Muscle layer of duodenum (tissue), 2 donors: ENCODE data around the gene CEP41.

Source experiments
- H3K27ac ChIP-seq: one replicate; pipeline ENCODE4 v1.7.0; 2013; ENCODE audit warnings: mild to moderate bottlenecking, low read length
- H3K27me3 ChIP-seq: one replicate; pipeline ENCODE4 v1.7.0; 2013; ENCODE audit warnings: low read depth, mild to moderate bottlenecking, control low read depth, low read length
- H3K36me3 ChIP-seq, 2 donors: one replicate each; pipeline ENCODE4 v1.7.0; 2013; ENCODE audit warnings: low read length in 2 of 2, control low read depth in 1 of 2, mild to moderate bottlenecking in 1 of 2; ENCODE audit not compliant: insufficient read depth in 2 of 2, control insufficient read depth in 1 of 2
- H3K4me1 ChIP-seq, 2 donors: one replicate each; pipeline ENCODE4 v1.7.0; 2013; ENCODE audit warnings: low read length in 2 of 2, mild to moderate bottlenecking in 2 of 2, control low read depth in 1 of 2, moderate library complexity in 1 of 2; ENCODE audit not compliant: insufficient read depth in 2 of 2, control insufficient read depth in 1 of 2
- H3K4me3 ChIP-seq, 2 donors: one replicate each; pipeline ENCODE4 v1.7.0; 2013; ENCODE audit warnings: low read length in 2 of 2, low read depth in 1 of 2, mild to moderate bottlenecking in 1 of 2
- H3K9me3 ChIP-seq, 2 donors: one replicate each; pipeline ENCODE4 v1.7.0; 2013; ENCODE audit warnings: low read length in 2 of 2, control low read depth in 1 of 2, mild to moderate bottlenecking in 1 of 2; ENCODE audit not compliant: control insufficient read depth in 1 of 2
- donor health status: healthy.

The CEP41 gene

DNA sequence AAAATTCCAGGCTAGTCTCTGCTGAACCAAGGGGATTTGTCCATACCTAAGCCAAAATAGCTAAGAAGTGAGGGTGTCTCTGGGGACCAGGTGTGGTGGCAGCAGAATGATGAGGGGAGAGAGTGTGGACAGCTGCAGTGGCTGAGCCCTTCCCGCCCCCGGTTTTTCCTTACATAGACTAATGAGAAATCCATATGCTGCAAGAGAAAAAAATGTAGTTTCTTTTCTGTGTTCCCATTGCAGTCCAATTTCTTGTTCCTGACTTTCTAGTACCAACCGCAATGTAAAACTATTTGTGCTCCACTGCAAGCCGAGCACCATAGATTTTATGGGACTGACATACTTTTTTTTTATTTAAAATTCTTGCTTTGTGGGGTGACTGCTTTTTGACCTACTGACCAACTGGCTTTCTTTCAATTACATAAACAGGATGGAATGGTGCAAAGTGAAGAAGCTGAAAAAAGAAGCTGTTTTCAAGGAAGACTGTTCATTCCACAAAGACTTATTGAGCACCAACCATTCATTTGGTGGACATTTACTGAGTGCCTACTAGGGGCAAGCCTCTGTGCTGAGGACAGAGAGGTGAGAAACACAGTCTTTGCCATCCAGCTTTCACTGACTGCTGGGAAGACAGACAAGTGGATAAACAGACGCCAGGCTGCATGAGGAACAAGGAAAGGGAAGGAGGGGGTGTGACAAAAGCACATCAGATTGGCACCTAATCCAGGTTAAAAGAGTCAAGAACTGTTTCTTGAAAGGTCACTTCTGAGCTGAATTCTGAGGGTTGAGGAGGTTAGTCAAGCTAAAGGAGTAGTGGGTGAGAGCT is 9.8 kb downstream of the CEP41 start:
- Histone ChIP-seq H3K4me1 (peaks cover 6 to 16% of the 10 kb centered on the region in 2 donors), H3K9me3 (no peaks in the 10 kb centered on the region), H3K27me3 (no peaks in the 10 kb centered on the region), H3K36me3 (no peaks in the 10 kb centered on the region), H3K27ac (peak overlapping the region; percentile 40), H3K4me3 (peak overlapping the region; percentile 43 to 54)

DNA sequence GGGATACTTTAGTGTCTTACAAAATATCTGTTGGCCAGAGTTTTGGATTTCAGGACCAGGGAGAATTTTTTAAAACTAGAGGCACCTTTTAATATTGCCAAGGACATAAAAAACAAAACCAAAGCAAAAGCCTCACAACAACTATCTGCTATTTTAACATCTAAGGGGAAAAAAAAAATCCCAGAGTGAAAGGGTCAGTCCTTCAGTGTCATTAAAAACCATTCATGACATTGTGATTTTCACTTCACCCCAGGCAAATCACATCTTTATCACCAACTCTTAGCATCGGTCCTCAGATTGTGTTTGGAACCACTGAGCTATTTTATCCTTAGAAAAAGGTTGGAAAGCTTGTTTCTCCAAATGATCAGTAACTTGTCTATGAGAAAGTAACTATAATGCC is 10.7 kb downstream of the CEP41 start:
- no peaks in the 10 kb centered on the region for H3K36me3 ChIP-seq
- H3K27ac ChIP-seq = peak overlapping the region; percentile 40
- peak overlapping the region in 1 of 2 donors; percentile 43 for H3K4me3 ChIP-seq
- no peaks in the 10 kb centered on the region for H3K27me3 ChIP-seq
- peaks cover 6 to 16% of the 10 kb centered on the region in 2 donors for H3K4me1 ChIP-seq
- H3K9me3 ChIP-seq = no peaks in the 10 kb centered on the region

DNA sequence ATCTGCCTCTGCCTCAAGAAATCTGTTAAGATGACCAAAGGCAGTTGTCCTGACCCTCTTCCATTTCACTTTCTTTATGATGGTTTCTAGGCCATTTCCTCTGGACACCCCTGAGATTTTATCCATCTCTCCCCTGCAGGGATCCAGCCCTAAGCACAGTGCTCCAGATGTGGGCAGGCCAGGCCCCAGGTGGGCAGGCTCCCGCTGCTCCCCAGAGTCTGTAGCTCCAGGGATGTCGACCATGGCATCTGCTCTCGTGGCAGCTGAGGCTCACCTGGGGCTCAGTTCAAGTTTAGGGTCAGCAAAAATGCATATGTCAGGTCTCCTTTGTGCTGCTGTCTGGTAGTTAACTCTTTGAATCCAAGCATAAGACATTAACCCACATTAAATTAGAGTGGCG is 11.8 kb downstream of the CEP41 start:
- Histone ChIP-seq H3K27ac (no peak overlapping the region), H3K9me3 (no peaks in the 10 kb centered on the region), H3K36me3 (no peaks in the 10 kb centered on the region), H3K27me3 (no peaks in the 10 kb centered on the region), H3K4me3 (no peak overlapping the region), H3K4me1 (peaks cover 6 to 16% of the 10 kb centered on the region in 2 donors)

DNA sequence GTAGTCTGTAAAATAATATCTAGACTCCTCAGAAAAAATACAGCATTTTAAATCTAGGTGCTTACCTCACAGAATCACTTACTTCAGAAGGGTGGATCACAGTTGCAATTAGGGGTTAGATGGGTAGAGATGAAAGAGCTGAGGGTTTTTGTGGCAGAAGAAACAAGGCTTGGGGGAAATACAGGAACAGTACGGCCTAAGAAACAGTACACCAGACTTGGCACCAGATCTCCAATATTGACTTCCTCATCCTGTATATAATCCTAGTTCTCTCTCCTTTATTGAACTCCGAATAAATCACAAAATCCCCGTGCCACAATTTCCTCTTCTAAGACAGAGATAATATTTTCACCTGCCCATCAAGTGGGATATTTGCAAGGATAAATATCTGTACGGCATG is 14.3 kb downstream of the CEP41 start:
- Histone ChIP-seq H3K27ac (no peak overlapping the region), H3K9me3 (no peaks in the 10 kb centered on the region), H3K4me3 (no peak overlapping the region), H3K27me3 (no peaks in the 10 kb centered on the region), H3K4me1 (peaks cover 1 to 25% of the 10 kb centered on the region in 2 donors), H3K36me3 (no peaks in the 10 kb centered on the region)

- H3K27me3 ChIP-seq = no peaks in the 10 kb centered on the region
- peaks cover 0 to 23% of the 10 kb centered on the region in 2 donors for H3K4me1 ChIP-seq
- H3K27ac ChIP-seq = no peak overlapping the region
- no peak overlapping the region for H3K4me3 ChIP-seq
- no peaks in the 10 kb centered on the region for H3K9me3 ChIP-seq
- no peaks in the 10 kb centered on the region for H3K36me3 ChIP-seq
Observed at GRCh38 chr7:130425796-130426195, 15.0 kb downstream of the CEP41 start.

- no peak overlapping the region for H3K4me3 ChIP-seq
- peaks cover 0 to 13% of the 10 kb centered on the region in 2 donors for H3K4me1 ChIP-seq
- no peak overlapping the region for H3K27ac ChIP-seq
- no peaks in the 10 kb centered on the region for H3K9me3 ChIP-seq
- no peaks in the 10 kb centered on the region for H3K36me3 ChIP-seq
- H3K27me3 ChIP-seq = no peaks in the 10 kb centered on the region
Observed at GRCh38 chr7:130423501-130424037, 17.2 kb downstream of the CEP41 start.

- Histone ChIP-seq H3K4me1 (peaks cover 0 to 13% of the 10 kb centered on the region in 2 donors), H3K27me3 (no peaks in the 10 kb centered on the region), H3K27ac (no peak overlapping the region), H3K9me3 (no peaks in the 10 kb centered on the region), H3K36me3 (no peaks in the 10 kb centered on the region), H3K4me3 (no peak overlapping the region)
Observed at GRCh38 chr7:130421684-130422083, 19.1 kb downstream of the CEP41 start.

GRCh38 chr7:130420943-130421578 is 19.8 kb downstream of the CEP41 start:
- no peaks in the 10 kb centered on the region for H3K36me3 ChIP-seq
- H3K27me3 ChIP-seq = no peaks in the 10 kb centered on the region
- peaks cover 0 to 13% of the 10 kb centered on the region in 2 donors for H3K4me1 ChIP-seq
- no peak overlapping the region for H3K4me3 ChIP-seq
- H3K27ac ChIP-seq = no peak overlapping the region
- no peaks in the 10 kb centered on the region for H3K9me3 ChIP-seq

DNA sequence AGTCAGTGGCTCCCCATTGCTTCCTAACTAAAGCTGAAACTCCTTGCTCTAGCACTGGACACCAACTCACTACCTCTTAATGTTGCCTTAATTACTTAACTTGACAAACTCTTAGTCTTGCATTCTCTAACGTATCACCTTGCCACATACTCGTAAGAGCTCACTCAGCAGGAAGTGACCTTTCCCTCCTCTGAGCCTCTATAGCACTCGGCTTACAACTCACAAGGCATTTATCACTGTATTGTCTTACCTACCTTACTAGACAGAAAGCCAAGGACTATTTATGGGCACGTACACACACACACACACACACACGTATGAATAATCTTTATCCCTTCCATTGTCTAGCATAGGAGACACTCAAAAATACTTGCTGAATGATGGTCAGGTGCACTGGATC is 21.2 kb downstream of the CEP41 start:
- peaks cover 0 to 13% of the 10 kb centered on the region in 2 donors for H3K4me1 ChIP-seq
- H3K4me3 ChIP-seq = no peak overlapping the region
- no peak overlapping the region for H3K27ac ChIP-seq
- H3K9me3 ChIP-seq = no peaks in the 10 kb centered on the region
- no peaks in the 10 kb centered on the region for H3K36me3 ChIP-seq
- no peaks in the 10 kb centered on the region for H3K27me3 ChIP-seq

DNA sequence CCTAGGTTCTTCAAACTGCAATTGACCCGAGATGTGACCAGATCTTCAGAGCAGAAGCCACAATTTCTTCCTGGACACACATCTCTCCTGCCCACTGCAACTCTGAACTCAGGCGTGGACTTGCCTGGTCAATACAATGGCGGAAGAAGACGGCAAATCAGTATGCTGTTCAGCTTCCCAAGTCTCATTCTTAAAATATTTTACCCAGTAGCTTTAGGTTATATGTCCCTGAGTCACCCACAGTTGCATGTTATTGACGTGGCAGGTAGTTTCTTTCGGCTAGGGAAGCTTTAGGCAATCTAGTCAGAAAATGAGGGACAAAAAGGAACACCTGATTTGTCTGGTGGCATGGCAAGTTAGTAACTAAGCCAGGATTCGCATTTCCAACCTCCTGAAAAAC is 22.5 kb downstream of the CEP41 start:
- Histone ChIP-seq H3K27ac (no peak overlapping the region), H3K9me3 (no peaks in the 10 kb centered on the region), H3K4me1 (peaks cover 0 to 13% of the 10 kb centered on the region in 2 donors), H3K36me3 (no peaks in the 10 kb centered on the region), H3K4me3 (no peak overlapping the region), H3K27me3 (no peaks in the 10 kb centered on the region)

- Histone ChIP-seq H3K4me3 (no peak overlapping the region), H3K36me3 (no peaks in the 10 kb centered on the region), H3K9me3 (no peaks in the 10 kb centered on the region), H3K27ac (no peak overlapping the region), H3K27me3 (no peaks in the 10 kb centered on the region), H3K4me1 (peaks cover 0 to 11% of the 10 kb centered on the region in 2 donors)
Observed at GRCh38 chr7:130417213-130417612, 23.6 kb downstream of the CEP41 start.
